Measurements from ENCODE around the gene ARHGAP20. TPM values are rescaled to one million over a fixed set of nuclear protein-coding genes. Genes with fewer than 3 reads are reported as not detected.

ARHGAP20 gene
- total RNA-seq, 1 experiment from 2014 or later, result not detected

DNA sequence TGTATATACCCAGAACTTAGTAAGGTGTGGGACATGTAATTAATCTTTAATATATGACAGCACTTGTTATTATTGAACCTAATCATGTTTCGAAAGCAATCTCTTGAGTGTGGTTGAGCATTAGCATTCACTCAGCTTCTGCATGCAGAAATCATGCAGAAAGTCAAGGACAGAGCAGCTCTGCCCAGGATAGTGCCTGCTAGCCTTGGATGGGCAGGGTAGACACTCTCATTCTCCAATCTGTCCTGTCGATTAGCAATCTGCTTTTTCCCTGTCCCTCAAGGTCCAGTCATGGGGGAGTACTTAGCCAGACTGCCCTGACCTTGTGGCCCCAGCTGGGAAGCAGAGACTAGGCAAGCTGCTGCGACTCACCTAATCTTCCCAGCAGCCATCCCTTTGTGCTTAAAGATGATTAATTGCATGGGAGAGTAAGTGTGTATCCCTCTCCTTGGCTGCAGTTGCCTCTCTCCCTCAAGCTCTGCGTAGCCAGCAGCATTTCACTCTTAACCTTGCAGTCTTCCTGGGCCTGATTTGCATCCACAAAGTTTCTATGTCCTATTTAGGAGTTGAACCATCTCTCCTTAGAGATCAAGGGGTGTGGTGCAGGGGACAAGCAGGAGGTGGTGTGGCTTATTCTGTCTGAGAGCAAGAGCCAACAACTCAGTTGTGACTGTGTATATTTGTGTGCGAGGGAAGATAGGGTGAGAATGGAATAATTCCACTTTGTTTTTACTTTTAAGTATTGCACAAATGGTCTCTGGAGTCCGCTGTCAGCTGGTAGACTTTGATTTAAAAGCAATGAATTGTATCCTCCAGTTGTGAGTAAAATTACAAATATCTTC is 181.1 kb downstream of the ARHGAP20 start:
- no peak for DNase-seq (ENCODE audit: low spot score)

DNA sequence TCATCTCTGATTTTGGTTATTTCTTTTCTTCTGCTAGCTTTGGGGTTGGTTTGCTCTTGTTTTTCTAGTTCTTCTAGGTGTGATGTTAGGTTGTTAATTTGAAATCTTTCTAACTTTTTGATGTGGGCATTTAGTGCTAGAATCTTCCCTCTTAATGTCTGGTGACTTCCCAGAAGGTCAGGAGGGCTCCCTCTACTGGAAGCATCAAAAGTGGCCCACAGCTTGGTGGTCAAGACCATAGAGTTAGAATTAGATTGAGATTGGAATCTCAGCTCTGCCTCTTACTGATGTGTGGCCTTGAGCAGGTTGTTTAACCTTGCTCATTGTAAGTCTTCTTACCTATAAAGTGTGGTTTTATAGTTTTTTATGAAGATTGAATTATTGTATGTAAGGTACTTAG is 183.2 kb downstream of the ARHGAP20 start:
- peak; percentile 52 for DNase-seq (ENCODE audit: low spot score)

DNA sequence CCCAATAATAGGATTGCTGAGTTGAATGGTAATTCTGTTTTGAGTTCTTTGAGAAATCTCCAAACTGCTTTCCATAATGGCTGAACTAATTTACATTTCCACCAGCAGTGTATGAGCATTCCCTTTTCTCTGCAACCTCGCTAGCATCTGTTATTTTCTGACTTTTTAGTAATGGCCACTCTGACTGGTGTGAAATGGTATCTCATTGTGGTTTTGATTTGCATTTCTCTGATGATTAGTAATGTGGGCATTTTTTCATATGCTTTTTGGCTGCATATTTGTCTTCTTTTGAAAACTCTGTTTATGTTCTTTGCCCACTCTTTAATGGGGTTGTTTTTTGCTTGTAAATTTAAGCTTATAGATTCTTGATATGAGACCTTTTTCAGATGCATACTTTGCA is 185.1 kb downstream of the ARHGAP20 start:
- no peak for DNase-seq (ENCODE audit: low spot score)
